CD4-positive, alpha-beta memory T cell (primary cell): ENCODE measurements around the gene CISTR. TPM values are rescaled to one million over a fixed set of nuclear protein-coding genes. Genes with fewer than 3 reads are reported as not detected.
"Not testable (repeated sequence)": the region's sequence is repeated elsewhere in the genome, so short reads cannot be mapped to it uniquely, and the experiment has no call there.

ENCODE experiments used
- CTCF ChIA-PET: fragments of 350-600 bp; sonication (Branson Sonifier 250); formaldehyde crosslinking; loops from one replicate; lab custom pipeline; 2021; ENCODE audit warnings: inconsistent platforms; ENCODE audit not compliant: partially characterized antibody; lab: Charles Lee
- POLR2A ChIA-PET: fragments of 350-600 bp; sonication (Branson Sonifier 250); formaldehyde crosslinking; loops from one replicate; lab custom pipeline; 2021; ENCODE audit not compliant: partially characterized antibody; lab: Charles Lee
- DNase-seq, 5 donors: peaks; one replicate each; pipeline versions ENCODE4 v3.0.0 to v3.0.0-alpha.2; 2020 to 2022; ENCODE audit warnings: mixed read lengths in 1 of 5
- H3K27ac ChIP-seq: one replicate; pipeline ENCODE4 v1.7.0; 2013; ENCODE audit warnings: low read depth, low read length
- H3K27me3 ChIP-seq: 2 replicates; pipeline ENCODE4 v1.7.0; 2013; ENCODE audit warnings: mild to moderate bottlenecking, low read length, moderate library complexity; ENCODE audit not compliant: insufficient read depth
- H3K36me3 ChIP-seq: 2 replicates; pipeline ENCODE4 v1.7.0; 2013; ENCODE audit warnings: mild to moderate bottlenecking, low read length, moderate library complexity; ENCODE audit not compliant: insufficient read depth
- H3K4me1 ChIP-seq: 2 replicates; pipeline ENCODE4 v1.7.0; 2013; ENCODE audit warnings: mild to moderate bottlenecking, low read length, moderate library complexity; ENCODE audit not compliant: insufficient read depth
- H3K4me3 ChIP-seq, 2 donors: one replicate each; pipeline ENCODE4 v1.7.0; 2013; ENCODE audit warnings: low read length in 2 of 2, mild to moderate bottlenecking in 1 of 2
- H3K9me3 ChIP-seq, 2 donors: one replicate each; pipeline ENCODE4 v1.7.0; 2013; ENCODE audit warnings: low read length in 2 of 2, control low read depth in 1 of 2; ENCODE audit not compliant: control insufficient read depth in 1 of 2
- H3K27ac Mint-ChIP-seq, 7 donors: one replicate each; pipeline ENCODE4 v1.8.0; 2020 to 2021; ENCODE audit warnings: mixed read lengths in 7 of 7, mild to moderate bottlenecking in 6 of 7, inconsistent platforms in 3 of 7, moderate library complexity in 3 of 7
- H3K27me3 Mint-ChIP-seq, 2 donors: one replicate each; pipeline ENCODE4 v1.8.0; 2020 to 2021; ENCODE audit warnings: mixed read lengths in 2 of 2
- H3K36me3 Mint-ChIP-seq, 2 donors: one replicate each; pipeline ENCODE4 v1.8.0; 2020 to 2021; ENCODE audit warnings: mixed read lengths in 2 of 2, inconsistent platforms in 1 of 2, mild to moderate bottlenecking in 1 of 2
- H3K4me1 Mint-ChIP-seq, 4 donors: one replicate each; pipeline ENCODE4 v1.8.0; 2020 to 2021; ENCODE audit warnings: mixed read lengths in 4 of 4, mild to moderate bottlenecking in 1 of 4
- H3K4me3 Mint-ChIP-seq, 8 donors: one replicate each; pipeline ENCODE4 v1.8.0; 2020 to 2021; ENCODE audit warnings: mixed read lengths in 8 of 8, mild to moderate bottlenecking in 7 of 8, moderate library complexity in 6 of 8, inconsistent platforms in 3 of 8
- H3K9me3 Mint-ChIP-seq, 8 donors: one replicate each; pipeline ENCODE4 v1.8.0; 2020 to 2021; ENCODE audit warnings: mixed read lengths in 8 of 8, mild to moderate bottlenecking in 5 of 8, inconsistent platforms in 3 of 8, moderate library complexity in 1 of 8
- intact Hi-C: fragments of 100-400 bp; cut with micrococcal nuclease; formaldehyde crosslinking; loops from one replicate; pipeline ENCODE4 v1.15.1; 2023
- polyA plus RNA-seq, 2 donors: library from polyadenylated mRNA; unstranded; fragments of 300-500 nt; fragmentation: Illumina TruSeq; gene quantifications; one replicate each; pipeline ENCODE4 v1.2.3, GENCODE V29; 2021
- total RNA-seq, 2 experiments: library from RNA; stranded (reverse); gene quantifications; one replicate each; pipeline ENCODE4 v1.2.3, GENCODE V29; 2021

The CISTR gene
- total and polyA plus RNA-seq, 4 experiments from 2014 or later, result not detected

- intact Hi-C loops, result no loop called here
- H3K4me3 Mint-ChIP-seq, result no peak overlapping the region
- CTCF ChIA-PET, result interaction anchor here (0.9 to 2.4 kb wide), 6 partner anchors 7 to 64 kb away, joined by 3 to 12 read pairs (median 6); no protein-coding TSS in a partner anchor
- H3K9me3 Mint-ChIP-seq, result peaks cover 0 to 1% (median 0%) of the 10 kb centered on the region in 8 donors
- Histone ChIP-seq H3K36me3 (no peaks in the 10 kb centered on the region), H3K27me3 (peaks cover 19% of the 10 kb centered on the region), H3K4me1 (no peaks in the 10 kb centered on the region), H3K9me3 (no peaks in the 10 kb centered on the region), H3K27ac (no peak overlapping the region), H3K4me3 (no peak overlapping the region)
- DNase-seq, result no peak
- no peaks in the 10 kb centered on the region for H3K4me1 Mint-ChIP-seq
- H3K36me3 Mint-ChIP-seq, result no peaks in the 10 kb centered on the region
- POLR2A ChIA-PET, result interaction anchor here (1.0 kb wide), 1 partner anchor 27 kb away, joined by 3 read pairs; no protein-coding TSS in a partner anchor
- H3K27me3 Mint-ChIP-seq, result peaks cover 53% of the 10 kb centered on the region in 2 donors
- H3K27ac Mint-ChIP-seq, result no peak overlapping the region
Measured at GRCh38 chr12:53764615-53765014, 12.8 kb upstream of the CISTR start.

DNA sequence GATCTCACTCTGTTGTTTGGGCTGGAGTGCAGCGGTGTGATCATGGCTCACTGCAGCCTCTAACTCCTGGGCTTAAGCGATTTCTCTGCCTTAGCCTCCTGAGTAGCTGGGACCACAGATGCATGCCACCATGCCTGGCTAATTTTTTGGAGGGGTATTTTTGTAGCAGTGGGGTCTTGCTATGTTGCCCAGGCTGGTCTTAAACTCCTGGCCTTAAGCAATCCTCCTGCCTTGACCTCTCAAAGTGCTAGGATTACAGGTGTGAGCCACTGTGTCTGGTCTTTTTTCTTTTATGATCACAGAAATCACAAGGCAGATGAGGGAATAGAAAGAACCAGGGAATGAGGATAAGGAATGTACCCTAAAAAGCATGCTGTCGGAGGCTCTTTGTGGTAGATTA is 11.0 kb upstream of the CISTR start:
- H3K36me3 ChIP-seq, intact Hi-C loops, H3K9me3 ChIP-seq, POLR2A ChIA-PET, H3K36me3 Mint-ChIP-seq, H3K27ac ChIP-seq, H3K9me3 Mint-ChIP-seq, DNase-seq, H3K4me3 ChIP-seq, H3K4me1 Mint-ChIP-seq, H3K27ac Mint-ChIP-seq, H3K4me1 ChIP-seq, H3K4me3 Mint-ChIP-seq: not testable (repeated sequence)
- H3K27me3 Mint-ChIP-seq, result peaks cover 60 to 63% of the 10 kb centered on the region in 2 donors
- CTCF ChIA-PET, result interaction anchor here (0.7 to 1.7 kb wide), 2 partner anchors 17 to 90 kb away, joined by 3 to 8 read pairs; no protein-coding TSS in a partner anchor
- peaks cover 23% of the 10 kb centered on the region for H3K27me3 ChIP-seq

DNA sequence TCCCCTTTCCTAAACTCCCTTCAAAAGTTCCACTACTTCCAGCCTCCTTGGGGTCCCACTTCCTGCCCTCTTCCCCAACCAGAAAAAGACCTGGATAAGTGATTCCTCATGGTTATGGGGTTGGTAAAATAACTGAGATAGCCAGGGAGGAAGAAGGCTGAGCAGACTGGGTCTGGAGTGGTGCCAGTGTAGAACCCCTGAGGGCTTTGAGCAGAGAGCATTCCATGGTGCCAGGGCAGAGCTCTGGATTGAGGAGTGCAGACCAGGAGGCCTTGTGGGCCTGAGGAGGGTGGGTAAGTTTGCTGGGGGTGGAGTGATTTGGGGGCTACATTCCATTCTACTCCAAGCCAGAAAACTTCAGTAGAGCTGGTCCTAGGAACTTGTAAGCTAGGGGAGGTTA is 9.5 kb upstream of the CISTR start:
- H3K27me3 ChIP-seq, result peaks cover 19% of the 10 kb centered on the region
- intact Hi-C loops, result no loop called here
- POLR2A ChIA-PET, result no interaction called here
- Mint-ChIP-seq H3K36me3 (no peaks in the 10 kb centered on the region), H3K9me3 (no peaks in the 10 kb centered on the region), H3K4me3 (no peak overlapping the region), H3K4me1 (peaks cover 2 to 8% (median 6%) of the 10 kb centered on the region in 4 donors), H3K27me3 (peaks cover 50 to 51% of the 10 kb centered on the region in 2 donors), H3K27ac (no peak overlapping the region)
- H3K4me1 ChIP-seq, result peaks cover 10% of the 10 kb centered on the region
- CTCF ChIA-PET, result interaction anchor here (0.7 to 1.7 kb wide), 3 partner anchors 16 to 59 kb away, joined by 3 to 8 read pairs (median 8); no protein-coding TSS in a partner anchor
- H3K36me3 ChIP-seq, result no peaks in the 10 kb centered on the region
- no peak overlapping the region for H3K4me3 ChIP-seq
- no peak overlapping the region for H3K27ac ChIP-seq
- no peak for DNase-seq
- H3K9me3 ChIP-seq, result no peaks in the 10 kb centered on the region

DNA sequence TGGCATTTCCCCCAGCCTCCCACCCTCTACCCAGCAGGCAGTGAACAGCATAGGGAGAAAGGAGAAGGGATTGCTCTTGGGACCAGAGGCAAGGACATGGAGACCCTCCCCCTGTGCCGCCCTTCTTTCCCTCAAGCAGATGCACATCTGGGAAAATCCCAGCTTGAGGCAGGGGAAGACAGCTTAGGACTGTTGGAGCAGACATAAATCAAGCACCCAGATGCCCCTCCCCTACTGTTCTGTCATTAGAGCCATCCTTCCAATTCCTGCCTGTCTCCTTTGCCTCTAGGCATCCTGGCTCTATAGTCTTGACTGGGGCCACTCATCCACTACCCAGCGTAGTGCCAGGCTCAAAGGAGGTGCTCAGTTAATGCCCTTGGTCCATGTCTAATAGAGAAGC is 7.5 kb upstream of the CISTR start:
- Histone ChIP-seq H3K9me3 (no peaks in the 10 kb centered on the region), H3K4me1 (peaks cover 10% of the 10 kb centered on the region), H3K36me3 (no peaks in the 10 kb centered on the region), H3K27me3 (peaks cover 15% of the 10 kb centered on the region), H3K4me3 (no peak overlapping the region), H3K27ac (no peak overlapping the region)
- peaks cover 2 to 10% (median 8%) of the 10 kb centered on the region in 4 donors for H3K4me1 Mint-ChIP-seq
- DNase-seq, result no peak
- POLR2A ChIA-PET, result interaction anchor here (1.4 kb wide), 1 partner anchor 10 kb away, joined by 3 read pairs; no protein-coding TSS in a partner anchor
- H3K27ac Mint-ChIP-seq, result no peak overlapping the region
- H3K27me3 Mint-ChIP-seq, result peaks cover 39 to 44% of the 10 kb centered on the region in 2 donors
- intact Hi-C loops, result no loop called here
- H3K9me3 Mint-ChIP-seq, result no peaks in the 10 kb centered on the region
- CTCF ChIA-PET, result interaction anchor here (2.2 kb wide), 1 partner anchor 13 kb away, joined by 11 read pairs; no protein-coding TSS in a partner anchor
- H3K36me3 Mint-ChIP-seq, result no peaks in the 10 kb centered on the region
- H3K4me3 Mint-ChIP-seq, result no peak overlapping the region

GRCh38 chr12:53758730-53759103 is 6.9 kb upstream of the CISTR start:
- no peaks in the 10 kb centered on the region for H3K36me3 Mint-ChIP-seq
- no peak overlapping the region for H3K4me3 Mint-ChIP-seq
- H3K27me3 Mint-ChIP-seq, result peaks cover 37 to 42% of the 10 kb centered on the region in 2 donors
- Histone ChIP-seq H3K4me1 (peaks cover 10% of the 10 kb centered on the region), H3K27me3 (peaks cover 15% of the 10 kb centered on the region), H3K4me3 (no peak overlapping the region), H3K27ac (no peak overlapping the region), H3K9me3 (no peaks in the 10 kb centered on the region), H3K36me3 (no peaks in the 10 kb centered on the region)
- DNase-seq, result no peak
- CTCF ChIA-PET, result interaction anchor here (2.2 to 6.5 kb wide), 5 partner anchors 13 to 60 kb away, joined by 11 to 122 read pairs (median 16); partner anchors contain the start of gene CALCOCO1
- H3K9me3 Mint-ChIP-seq, result no peaks in the 10 kb centered on the region
- intact Hi-C loops, result no loop called here
- no peak overlapping the region for H3K27ac Mint-ChIP-seq
- POLR2A ChIA-PET, result no interaction called here
- H3K4me1 Mint-ChIP-seq, result peaks cover 2 to 10% (median 8%) of the 10 kb centered on the region in 4 donors

- H3K4me1 ChIP-seq, result peaks cover 10% of the 10 kb centered on the region
- H3K4me3 Mint-ChIP-seq, result no peak overlapping the region
- no peaks in the 10 kb centered on the region for H3K9me3 ChIP-seq
- H3K4me3 ChIP-seq, result no peak overlapping the region
- CTCF ChIA-PET, result interaction anchor here (0.9 to 6.5 kb wide), 9 partner anchors 8 to 82 kb away, joined by 3 to 122 read pairs (median 12); partner anchors contain the start of genes ATP5MC2 and CALCOCO1
- intact Hi-C loops, result no loop called here
- peaks cover 17% of the 10 kb centered on the region for H3K27me3 ChIP-seq
- H3K27me3 Mint-ChIP-seq, result peaks cover 32 to 37% of the 10 kb centered on the region in 2 donors
- H3K4me1 Mint-ChIP-seq, result peaks cover 2 to 10% (median 8%) of the 10 kb centered on the region in 4 donors
- POLR2A ChIA-PET, result interaction anchor here (1.7 kb wide), 1 partner anchor 11 kb away, joined by 6 read pairs; no protein-coding TSS in a partner anchor
- H3K36me3 Mint-ChIP-seq, result no peaks in the 10 kb centered on the region
- no peak for DNase-seq
- H3K27ac ChIP-seq, result no peak overlapping the region
- H3K27ac Mint-ChIP-seq, result no peak overlapping the region
- H3K36me3 ChIP-seq, result no peaks in the 10 kb centered on the region
- no peaks in the 10 kb centered on the region for H3K9me3 Mint-ChIP-seq
Measured at GRCh38 chr12:53758081-53758729, 6.4 kb upstream of the CISTR start.
